Measurements from ENCODE around the gene TMEM18. TPM values are rescaled to one million over a fixed set of nuclear protein-coding genes. Genes with fewer than 3 reads are reported as not detected.

The TMEM18 gene
- polyA plus RNA-seq, 1 of the 3 experiments (the other 2 are of a cell fraction), result 29.3 TPM

DNA sequence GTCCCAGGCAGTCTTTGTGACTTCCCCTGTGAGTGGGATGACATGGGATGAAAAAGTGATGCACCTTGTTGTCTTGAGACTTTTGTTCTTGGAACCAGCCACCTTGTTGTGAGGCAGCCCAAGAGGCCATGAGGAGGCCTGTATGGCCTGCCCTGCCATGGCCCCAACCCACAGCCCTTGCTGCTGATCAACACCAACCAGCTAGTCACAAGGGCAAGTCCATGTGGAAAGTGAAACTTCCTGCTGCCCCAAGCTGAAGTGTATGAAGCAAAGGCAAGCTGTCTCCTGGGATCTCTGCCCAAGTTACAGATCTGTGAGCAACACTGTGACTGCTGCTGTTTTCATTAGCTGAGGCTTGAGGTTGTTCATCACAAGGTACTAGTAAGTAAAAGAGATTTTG, 21.6 kb downstream of the TMEM18 start:
- ChIA-PET POLR2A (no interaction called here), CTCF (interaction anchor here (0.6 to 1.6 kb wide), 3 partner anchors 18 to 21 kb away, joined by 3 to 4 read pairs (median 3); partner anchors contain the start of gene TMEM18)
- Histone ChIP-seq H4K20me1 (ENCODE audit: insufficient read depth) (no peaks in the 10 kb centered on the region), H3K27ac (ENCODE audit: low read depth in 2 of 2, low read length in 1 of 2) (no peak overlapping the region), H3K9me2 (no peaks in the 10 kb centered on the region), H3F3A (replicated peaks; ENCODE audit: insufficient read depth) (no peaks in the 10 kb centered on the region), H3K9me3 (no peaks in the 10 kb centered on the region), H3K4me1 (ENCODE audit: control insufficient read depth in 1 of 2, insufficient read depth in 2 of 2, low read depth in 1 of 2, low read length in 1 of 2) (no peaks in the 10 kb centered on the region), H2AFZ (ENCODE audit: low read depth) (no peak overlapping the region), H3K4me3 (ENCODE audit: low read depth in 2 of 2, low read length in 1 of 2) (no peak overlapping the region), H3K79me2 (ENCODE audit: insufficient read depth) (no peaks in the 10 kb centered on the region), H3K36me3 (replicated peaks in 1 of 2; ENCODE audit: control insufficient read depth in 1 of 2, insufficient read depth in 2 of 2, low read length in 1 of 2) (no peaks in the 10 kb centered on the region), H3K4me2 (no peak overlapping the region), H3K9ac (no peak overlapping the region), H3K27me3 (ENCODE audit: insufficient read depth) (no peaks in the 10 kb centered on the region)
- no peak for TF ChIP-seq MEF2A (IDR thresholded peaks at IDR 0.05; ENCODE audit: borderline replicate concordance, low read depth)
- TF ChIP-seq RCOR1 (IDR thresholded peaks at IDR 0.05; ENCODE audit: low read length), result no peak
- TF ChIP-seq, protein P1, sequence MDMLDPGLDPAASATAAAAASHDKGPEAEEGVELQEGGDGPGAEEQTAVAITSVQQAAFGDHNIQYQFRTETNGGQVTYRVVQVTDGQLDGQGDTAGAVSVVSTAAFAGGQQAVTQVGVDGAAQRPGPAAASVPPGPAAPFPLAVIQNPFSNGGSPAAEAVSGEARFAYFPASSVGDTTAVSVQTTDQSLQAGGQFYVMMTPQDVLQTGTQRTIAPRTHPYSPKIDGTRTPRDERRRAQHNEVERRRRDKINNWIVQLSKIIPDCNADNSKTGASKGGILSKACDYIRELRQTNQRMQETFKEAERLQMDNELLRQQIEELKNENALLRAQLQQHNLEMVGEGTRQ (IDR thresholded peaks at IDR 0.05; ENCODE audit: borderline replicate concordance, low read depth, low read length), result no peak
- TF ChIP-seq SMC3 (IDR thresholded peaks at IDR 0.05; ENCODE audit: low read depth, low read length), result no peak
- no peak for TF ChIP-seq TAF1 (IDR thresholded peaks at IDR 0.05; ENCODE audit: borderline replicate concordance, low read depth, low read length)
- TF ChIP-seq NRF1 (IDR thresholded peaks at IDR 0.05; ENCODE audit: low read depth, low read length), result no peak
- no peak for TF ChIP-seq RAD21 (IDR thresholded peaks at IDR 0.05; ENCODE audit: low read length)
- TF ChIP-seq, protein P2, sequence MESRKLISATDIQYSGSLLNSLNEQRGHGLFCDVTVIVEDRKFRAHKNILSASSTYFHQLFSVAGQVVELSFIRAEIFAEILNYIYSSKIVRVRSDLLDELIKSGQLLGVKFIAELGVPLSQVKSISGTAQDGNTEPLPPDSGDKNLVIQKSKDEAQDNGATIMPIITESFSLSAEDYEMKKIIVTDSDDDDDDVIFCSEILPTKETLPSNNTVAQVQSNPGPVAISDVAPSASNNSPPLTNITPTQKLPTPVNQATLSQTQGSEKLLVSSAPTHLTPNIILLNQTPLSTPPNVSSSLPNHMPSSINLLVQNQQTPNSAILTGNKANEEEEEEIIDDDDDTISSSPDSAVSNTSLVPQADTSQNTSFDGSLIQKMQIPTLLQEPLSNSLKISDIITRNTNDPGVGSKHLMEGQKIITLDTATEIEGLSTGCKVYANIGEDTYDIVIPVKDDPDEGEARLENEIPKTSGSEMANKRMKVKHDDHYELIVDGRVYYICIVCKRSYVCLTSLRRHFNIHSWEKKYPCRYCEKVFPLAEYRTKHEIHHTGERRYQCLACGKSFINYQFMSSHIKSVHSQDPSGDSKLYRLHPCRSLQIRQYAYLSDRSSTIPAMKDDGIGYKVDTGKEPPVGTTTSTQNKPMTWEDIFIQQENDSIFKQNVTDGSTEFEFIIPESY (IDR thresholded peaks at IDR 0.05; ENCODE audit: borderline replicate concordance, low read depth), result no peak
- TF ChIP-seq EZH2phosphoT487 (IDR thresholded peaks at IDR 0.05; ENCODE audit: borderline replicate concordance, low read depth), result no peak
- TF ChIP-seq POLR2AphosphoS5 (IDR thresholded peaks at IDR 0.05; ENCODE audit: low read depth, low read length), result no peak
- TF ChIP-seq RXRA (IDR thresholded peaks at IDR 0.05; ENCODE audit: borderline replicate concordance, low read depth), result no peak
- TF ChIP-seq YY1 (IDR thresholded peaks at IDR 0.05; ENCODE audit: low read depth), result no peak
- no peak for TF ChIP-seq SIN3A (IDR thresholded peaks at IDR 0.05; ENCODE audit: borderline replicate concordance, low read depth, low read length)
- TF ChIP-seq, protein P3, sequence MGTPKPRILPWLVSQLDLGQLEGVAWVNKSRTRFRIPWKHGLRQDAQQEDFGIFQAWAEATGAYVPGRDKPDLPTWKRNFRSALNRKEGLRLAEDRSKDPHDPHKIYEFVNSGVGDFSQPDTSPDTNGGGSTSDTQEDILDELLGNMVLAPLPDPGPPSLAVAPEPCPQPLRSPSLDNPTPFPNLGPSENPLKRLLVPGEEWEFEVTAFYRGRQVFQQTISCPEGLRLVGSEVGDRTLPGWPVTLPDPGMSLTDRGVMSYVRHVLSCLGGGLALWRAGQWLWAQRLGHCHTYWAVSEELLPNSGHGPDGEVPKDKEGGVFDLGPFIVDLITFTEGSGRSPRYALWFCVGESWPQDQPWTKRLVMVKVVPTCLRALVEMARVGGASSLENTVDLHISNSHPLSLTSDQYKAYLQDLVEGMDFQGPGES (IDR thresholded peaks at IDR 0.05; ENCODE audit: low read depth, low read length), result no peak
- no peak for TF ChIP-seq GATA2 (CRISPR knock-in tag; IDR thresholded peaks at IDR 0.05)
- TF ChIP-seq RFX5 (IDR thresholded peaks at IDR 0.05; ENCODE audit: low read length), result no peak
- no peak for TF ChIP-seq GABPA (IDR thresholded peaks at IDR 0.05; ENCODE audit: low read depth)
- no peak for TF ChIP-seq EP300 (IDR thresholded peaks at IDR 0.05; ENCODE audit: borderline replicate concordance in 1 of 2, low read depth in 1 of 2, low read length in 1 of 2)
- TF ChIP-seq, protein P4, sequence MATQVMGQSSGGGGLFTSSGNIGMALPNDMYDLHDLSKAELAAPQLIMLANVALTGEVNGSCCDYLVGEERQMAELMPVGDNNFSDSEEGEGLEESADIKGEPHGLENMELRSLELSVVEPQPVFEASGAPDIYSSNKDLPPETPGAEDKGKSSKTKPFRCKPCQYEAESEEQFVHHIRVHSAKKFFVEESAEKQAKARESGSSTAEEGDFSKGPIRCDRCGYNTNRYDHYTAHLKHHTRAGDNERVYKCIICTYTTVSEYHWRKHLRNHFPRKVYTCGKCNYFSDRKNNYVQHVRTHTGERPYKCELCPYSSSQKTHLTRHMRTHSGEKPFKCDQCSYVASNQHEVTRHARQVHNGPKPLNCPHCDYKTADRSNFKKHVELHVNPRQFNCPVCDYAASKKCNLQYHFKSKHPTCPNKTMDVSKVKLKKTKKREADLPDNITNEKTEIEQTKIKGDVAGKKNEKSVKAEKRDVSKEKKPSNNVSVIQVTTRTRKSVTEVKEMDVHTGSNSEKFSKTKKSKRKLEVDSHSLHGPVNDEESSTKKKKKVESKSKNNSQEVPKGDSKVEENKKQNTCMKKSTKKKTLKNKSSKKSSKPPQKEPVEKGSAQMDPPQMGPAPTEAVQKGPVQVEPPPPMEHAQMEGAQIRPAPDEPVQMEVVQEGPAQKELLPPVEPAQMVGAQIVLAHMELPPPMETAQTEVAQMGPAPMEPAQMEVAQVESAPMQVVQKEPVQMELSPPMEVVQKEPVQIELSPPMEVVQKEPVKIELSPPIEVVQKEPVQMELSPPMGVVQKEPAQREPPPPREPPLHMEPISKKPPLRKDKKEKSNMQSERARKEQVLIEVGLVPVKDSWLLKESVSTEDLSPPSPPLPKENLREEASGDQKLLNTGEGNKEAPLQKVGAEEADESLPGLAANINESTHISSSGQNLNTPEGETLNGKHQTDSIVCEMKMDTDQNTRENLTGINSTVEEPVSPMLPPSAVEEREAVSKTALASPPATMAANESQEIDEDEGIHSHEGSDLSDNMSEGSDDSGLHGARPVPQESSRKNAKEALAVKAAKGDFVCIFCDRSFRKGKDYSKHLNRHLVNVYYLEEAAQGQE (IDR thresholded peaks at IDR 0.05; ENCODE audit: low read depth, low read length), result no peak
- no peak for TF ChIP-seq FOXJ3 (CRISPR knock-in tag; IDR thresholded peaks at IDR 0.05)
- DNase-seq, result no peak

All from SK-N-SH (cell line).